HG02610 (cell line): ENCODE measurements around the gene HGFAC.

Experiments used
- ATAC-seq: cut with Tn5 transposase; IDR thresholded peaks from one replicate; pipeline ENCODE4 v1.9.1; 2021; ENCODE audit warnings: mild to moderate bottlenecking, moderate library complexity; ENCODE audit not compliant: unreplicated experiment

HGFAC gene

DNA sequence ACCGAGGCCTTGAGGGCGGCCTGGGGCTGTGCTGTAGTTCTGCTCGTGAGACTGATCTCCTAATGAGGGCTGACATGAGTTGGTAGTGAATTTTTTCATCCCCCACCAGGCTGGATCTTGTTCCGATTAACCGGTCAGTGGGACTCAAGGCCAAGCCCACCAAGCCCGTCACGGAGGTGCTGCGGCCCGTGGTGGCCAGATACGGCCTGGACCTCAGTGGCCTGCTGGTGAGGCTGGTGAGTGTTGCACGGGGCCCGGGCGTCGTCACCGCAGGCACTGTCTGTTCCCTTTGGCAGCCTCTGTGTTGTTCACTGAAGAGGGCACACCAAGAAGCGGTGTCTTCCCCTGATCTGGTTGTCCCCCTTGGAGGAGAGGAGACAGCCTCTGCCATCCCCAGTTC, 18.4 kb upstream of the HGFAC start:
- no peak for ATAC-seq

GRCh38 chr4:3423952-3424351, 17.8 kb upstream of the HGFAC start:
- ATAC-seq = no peak

DNA sequence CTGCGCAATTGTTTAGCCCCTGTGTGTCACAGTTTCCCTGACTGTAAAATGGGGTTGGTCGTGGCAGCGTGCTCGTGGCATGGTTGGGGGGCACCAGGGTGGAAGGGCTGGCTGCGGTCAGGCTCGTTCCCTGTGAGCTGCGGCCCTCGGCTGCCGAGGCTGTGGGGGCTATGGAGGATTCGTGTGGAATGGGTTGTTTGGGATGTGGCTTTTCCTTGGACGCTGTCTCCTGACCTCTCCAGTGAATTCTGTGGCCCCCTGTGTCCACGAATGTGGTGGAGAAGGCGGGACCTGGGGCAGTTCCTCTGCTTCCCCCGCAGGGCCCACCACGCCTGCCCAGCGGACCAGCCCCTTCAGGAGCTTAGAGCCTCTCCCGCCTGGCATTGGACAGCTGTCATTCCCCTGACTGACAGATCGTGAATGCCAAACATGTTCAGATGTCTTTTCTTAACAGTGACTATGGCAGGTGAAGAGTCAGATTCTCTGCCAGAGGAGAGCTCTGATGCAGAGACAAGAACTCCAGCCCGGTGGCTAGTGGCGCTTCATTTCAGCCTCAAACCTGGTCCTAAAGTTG, 17.2 kb upstream of the HGFAC start:
- no peak for ATAC-seq

DNA sequence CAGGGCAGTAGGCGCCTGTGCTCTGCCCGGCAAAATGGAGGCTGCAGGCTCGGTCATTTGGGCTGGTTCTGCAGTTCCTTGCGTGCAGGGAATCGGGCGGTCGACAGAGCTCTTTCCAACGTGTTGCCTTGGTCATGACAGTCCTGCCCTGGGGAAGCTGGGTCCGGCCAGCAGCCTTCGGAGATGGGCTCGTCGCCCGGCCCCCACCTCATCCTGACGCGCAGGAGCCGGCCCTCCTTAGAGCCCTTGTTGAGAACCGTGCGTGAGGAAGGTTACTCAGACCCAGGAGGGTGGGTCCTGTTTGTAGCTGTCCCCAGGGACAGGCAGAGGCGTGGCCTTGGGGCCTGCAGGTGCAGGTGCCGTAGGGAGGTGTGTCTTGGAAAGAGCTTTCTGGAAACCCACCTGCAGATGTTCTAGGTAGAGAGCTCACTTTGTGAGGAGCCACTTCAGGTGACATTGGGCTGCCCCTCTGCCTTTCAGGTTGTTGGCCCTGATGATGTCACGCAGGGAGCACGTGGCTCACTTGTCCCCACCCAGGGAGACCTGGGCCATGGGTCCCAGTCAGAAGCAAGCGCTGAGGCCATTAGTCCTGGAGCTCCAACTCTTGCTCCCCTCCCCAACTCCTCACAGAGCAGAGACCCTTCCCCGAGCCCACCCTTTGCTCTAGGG, 15.2 kb upstream of the HGFAC start:
- no peak for ATAC-seq

DNA sequence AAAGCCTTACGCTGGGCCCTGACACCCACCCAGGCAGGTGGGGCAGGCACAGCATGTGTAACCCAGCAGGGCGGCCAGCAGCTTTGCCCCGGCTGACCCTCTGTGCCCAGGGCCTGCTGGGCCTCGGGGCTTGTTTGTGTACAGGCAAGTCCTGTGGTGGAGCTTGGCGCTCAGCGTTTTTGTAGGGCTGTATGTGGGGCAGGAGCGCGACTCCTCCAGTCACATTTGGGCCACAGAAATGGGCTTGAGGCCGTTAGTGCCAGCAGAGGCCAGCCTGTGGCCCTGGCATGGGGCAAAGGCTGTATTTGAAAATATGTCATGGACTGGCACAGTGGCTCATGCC, 14.7 kb upstream of the HGFAC start:
- ATAC-seq = no peak

- no peak for ATAC-seq
Measured at GRCh38 chr4:3427706-3428446, 13.9 kb upstream of the HGFAC start.

- no peak for ATAC-seq
Measured at GRCh38 chr4:3429651-3430050, 12.1 kb upstream of the HGFAC start.

GRCh38 chr4:3430524-3430923, 11.2 kb upstream of the HGFAC start:
- no peak for ATAC-seq

DNA sequence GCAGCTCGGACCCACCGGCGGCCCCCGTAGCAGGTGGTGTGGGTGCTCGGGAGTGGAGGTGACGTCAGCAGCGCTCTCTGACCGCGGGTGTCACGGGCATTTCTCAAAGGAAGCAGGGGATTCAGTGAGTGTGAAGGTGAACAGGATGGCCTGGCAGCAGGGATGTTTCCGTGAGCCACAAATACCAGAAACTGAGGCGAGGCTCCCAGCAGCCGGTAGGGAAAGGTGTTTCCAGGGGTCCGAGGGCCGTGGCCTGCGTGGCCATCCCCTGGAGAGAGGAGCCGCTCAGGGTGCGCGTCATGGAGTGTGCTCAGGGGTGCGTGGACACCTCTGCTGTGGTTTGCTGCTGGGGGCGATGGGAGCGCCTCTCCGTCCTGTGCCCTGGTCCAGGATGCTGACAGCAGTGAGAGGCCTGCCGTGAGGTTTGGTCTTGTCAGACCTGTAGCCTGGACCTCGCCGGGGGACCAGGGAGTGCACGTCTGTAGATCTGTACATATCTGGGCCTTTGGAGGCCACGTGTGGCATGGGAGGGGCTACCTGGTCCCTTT, 10.2 kb upstream of the HGFAC start:
- ATAC-seq = no peak

DNA sequence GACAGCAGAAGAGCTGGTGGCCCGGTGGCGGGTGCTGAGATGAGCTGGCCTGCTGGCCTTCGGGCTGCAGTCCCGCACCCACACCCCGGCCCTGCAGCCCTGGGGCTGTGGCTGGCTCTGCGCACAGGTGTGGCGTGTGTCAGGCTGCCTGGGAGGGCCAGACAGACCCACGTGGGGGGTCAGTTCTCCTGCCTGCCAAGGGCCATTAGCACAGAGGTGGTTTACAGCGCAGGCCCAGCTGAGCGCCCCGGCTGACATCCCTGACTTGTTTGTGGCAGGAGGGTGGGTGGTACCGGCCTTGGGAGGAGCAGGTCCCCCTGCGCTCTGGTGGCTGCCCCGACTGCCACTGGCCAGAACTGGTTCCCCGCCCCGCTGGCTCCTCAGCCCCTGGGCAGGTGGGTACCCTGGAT, 9.4 kb upstream of the HGFAC start:
- no peak for ATAC-seq

DNA sequence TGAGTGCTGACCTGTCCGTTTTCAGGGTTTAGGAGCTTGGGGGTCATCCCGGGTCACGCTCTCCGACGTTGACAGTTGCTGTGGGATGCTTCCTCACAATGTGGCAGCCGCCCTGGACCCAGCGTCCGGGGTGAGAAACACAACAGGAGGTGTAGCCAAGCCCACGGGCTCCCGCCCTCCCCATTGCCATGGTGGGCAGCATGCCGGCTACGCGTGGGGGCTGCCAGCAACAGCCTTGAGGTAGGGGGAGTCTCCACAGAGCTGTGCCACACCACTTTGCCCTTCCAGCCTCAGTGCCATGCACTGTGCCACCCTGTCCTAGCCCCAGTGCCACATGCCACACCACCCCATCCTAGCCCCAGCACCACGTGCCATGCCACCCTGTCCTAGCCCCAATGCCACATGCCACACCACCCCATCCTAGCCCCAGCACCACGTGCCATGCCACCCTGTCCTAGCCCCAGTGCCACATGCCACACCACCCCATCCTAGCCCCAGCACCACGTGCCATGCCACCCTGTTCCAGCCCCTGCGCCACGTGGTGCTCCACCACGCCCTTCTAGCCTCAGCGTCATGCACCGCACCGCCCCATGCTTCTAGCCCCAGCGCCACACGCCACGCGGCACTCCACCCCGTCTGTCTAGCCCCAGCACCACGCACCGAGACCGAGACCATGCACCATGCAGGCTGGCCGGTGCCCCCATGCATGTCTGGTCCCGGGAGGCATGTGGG, 8.5 kb upstream of the HGFAC start:
- ATAC-seq = no peak

- no peak for ATAC-seq
Measured at GRCh38 chr4:3434881-3435685, 6.7 kb upstream of the HGFAC start.

DNA sequence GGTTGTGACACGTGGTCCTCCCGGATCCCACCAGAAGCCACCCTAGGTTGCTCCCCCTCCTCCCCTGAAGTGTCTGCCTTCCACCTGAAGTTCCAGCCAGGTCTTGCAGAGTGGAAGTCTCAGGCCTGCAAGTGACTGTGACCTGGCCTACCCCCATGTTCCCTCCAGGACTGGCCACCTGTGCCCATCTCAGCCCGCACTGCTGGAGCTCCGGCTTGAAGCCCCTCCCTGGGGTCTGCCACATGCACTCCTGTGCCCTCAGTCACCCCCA, 6.1 kb upstream of the HGFAC start:
- ATAC-seq = no peak

DNA sequence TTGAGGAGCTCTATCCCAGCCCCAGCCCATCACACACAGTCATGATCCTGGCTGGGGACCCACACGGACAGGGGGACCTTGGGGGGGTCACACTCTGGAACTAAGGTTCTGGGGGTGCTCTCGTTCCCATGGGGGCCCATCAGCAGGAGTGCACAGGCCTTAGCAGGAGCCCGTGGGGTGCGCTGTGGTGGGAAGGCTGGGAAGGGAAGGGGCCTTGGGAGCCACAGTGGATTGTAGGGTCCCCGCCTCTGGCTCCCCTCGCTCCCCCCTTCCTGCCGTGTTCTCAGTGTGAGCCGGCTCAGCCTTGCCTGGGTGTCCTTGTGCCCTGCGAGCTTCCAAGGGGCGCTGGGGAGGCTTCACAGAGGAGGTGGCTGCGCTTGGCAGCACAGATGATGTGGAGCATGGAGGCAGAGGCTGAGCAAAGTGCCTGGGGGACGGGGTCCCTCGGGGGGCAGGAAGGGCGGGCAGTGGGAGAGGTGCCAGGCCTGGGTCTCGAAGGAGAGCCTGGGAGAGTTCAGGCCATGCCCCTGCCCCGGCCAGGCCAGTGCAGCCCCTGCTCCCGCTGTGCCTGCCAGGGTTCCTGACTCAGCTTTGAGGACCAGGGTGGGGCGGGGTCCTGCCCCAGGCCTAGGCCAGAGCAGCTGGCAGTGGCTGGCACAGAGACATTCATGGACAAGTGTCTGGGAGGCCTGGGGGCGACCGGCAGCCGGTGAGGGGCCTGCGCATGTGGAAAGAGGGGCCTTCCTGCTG, 5.5 kb upstream of the HGFAC start:
- ATAC-seq = no peak

DNA sequence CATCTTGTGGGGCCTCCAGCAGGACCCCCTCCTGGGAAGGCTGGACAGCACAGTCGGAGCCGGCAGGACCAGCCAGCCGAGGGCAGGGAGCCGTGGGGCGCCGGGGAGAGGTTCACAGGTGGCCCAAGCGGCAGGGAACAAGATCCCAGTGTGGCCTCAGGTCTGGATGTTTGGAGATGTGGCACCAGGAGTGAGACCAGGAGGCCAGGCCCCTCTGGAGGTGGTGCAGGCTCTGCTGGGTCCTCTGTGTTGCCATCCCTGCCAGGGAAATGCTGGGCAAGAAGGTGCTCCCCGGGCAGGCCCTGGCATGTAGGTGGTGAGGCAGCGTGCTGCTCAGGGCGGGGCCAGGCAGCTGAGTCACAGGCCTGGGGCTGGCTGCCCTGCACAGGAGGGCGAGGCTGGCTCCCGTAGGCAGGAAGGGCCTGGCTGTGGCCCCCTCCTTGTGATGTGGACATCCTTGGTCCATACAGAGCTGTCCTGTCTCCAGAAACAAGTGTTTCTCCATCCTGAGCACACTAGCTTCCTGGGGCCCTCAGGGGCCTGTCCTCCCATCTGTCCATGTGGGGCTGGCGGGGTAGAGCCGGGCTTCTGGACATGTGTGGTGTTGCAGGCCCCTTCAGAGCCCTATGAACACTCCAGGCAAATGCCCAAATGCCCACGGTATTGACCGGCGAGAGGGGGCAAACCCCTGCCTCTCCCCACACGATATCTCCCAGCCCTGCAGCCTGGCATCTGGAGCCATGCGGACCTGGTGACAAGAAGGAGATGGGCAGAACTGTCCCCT, 4.8 kb upstream of the HGFAC start:
- no peak for ATAC-seq

- ATAC-seq = no peak
Measured at GRCh38 chr4:3437582-3437936, 4.2 kb upstream of the HGFAC start.

DNA sequence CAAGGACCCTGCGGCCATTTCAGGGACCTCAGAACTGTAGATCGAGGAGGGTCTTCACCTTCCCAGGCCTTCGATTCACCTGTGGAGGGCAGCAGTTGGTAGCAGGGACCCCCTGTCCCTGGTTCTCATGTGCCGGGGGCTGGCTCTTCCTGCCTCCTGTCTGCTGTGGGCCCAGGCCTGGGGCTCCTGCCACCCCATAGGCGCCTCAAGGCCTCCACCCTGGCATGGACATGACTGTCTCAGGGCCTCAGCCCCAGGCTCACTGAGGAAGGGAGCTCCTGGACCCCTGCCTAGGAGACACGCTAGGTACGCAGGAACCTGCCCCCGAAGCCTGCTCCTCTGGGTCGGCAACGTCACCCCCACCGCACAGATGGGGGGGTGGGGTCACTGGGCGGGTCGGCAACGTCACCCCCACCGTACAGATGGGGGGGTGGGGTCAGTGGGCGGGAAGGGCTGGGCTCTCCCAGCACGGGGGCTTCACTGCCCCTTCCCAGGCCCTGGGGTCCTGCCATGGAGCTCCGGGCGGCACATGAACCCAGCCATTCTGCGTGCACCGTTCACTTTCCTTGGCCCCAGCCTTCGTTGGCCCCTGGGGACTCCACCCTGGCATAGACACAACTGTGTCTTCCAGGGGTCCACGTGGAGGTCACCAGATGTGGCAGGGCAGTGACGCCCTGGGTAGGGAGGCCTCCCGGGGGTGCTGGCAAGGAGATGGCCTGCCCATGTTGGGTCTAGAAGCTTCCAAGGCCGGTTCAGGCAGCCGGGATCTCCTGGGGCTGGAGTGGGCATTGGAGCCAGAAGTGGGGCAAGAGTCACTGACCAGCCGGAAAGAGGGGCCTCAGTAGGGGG, 3.5 kb upstream of the HGFAC start:
- no peak for ATAC-seq

DNA sequence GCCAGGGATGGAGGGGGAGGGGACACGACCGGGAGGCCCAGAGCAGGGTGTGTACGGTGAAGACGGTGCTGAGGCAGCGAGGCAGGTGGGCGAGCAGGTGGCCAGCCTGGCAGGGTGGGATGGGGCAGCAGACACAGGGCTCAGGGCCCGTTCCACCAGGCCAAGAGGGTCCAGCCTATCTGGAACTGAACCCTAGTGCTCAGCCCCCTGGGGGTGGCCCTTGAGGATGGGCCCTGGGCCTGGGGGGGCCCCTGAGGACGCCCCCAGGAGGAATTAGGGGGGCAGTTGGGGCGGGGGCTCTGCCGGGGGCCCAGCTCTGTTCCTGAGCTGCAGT, 3.0 kb upstream of the HGFAC start:
- ATAC-seq = no peak

- no peak for ATAC-seq
Measured at GRCh38 chr4:3439391-3439790, 2.4 kb upstream of the HGFAC start.
